ENCODE data around the gene EIF3L.

Gene EIF3L

DNA sequence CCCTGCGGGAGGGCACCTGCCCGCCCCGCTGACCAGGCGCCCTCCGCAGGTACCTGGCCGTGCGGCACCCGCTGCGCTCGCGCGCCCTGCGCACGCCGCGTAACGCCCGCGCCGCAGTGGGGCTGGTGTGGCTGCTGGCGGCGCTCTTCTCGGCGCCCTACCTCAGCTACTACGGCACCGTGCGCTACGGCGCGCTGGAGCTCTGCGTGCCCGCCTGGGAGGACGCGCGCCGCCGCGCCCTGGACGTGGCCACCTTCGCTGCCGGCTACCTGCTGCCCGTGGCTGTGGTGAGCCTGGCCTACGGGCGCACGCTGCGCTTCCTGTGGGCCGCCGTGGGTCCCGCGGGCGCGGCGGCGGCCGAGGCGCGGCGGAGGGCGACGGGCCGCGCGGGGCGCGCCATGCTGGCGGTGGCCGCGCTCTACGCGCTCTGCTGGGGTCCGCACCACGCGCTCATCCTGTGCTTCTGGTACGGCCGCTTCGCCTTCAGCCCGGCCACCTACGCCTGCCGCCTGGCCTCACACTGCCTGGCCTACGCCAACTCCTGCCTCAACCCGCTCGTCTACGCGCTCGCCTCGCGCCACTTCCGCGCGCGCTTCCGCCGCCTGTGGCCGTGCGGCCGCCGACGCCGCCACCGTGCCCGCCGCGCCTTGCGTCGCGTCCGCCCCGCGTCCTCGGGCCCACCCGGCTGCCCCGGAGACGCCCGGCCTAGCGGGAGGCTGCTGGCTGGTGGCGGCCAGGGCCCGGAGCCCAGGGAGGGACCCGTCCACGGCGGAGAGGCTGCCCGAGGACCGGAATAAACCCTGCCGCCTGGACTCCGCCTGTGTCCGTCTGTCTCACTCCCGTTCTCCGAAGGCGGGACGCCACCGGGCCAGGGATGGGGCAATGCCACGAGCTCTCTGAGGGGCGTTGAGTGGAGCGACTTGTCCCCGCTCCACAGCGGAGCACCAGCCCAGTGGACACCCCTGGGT is 24.3 kb upstream of the EIF3L start:
- TF ChIP-seq POLR2A (IDR thresholded peaks at IDR 0.05; ENCODE audit: low read depth, low read length), result no peak
- no peak for TF ChIP-seq PAX5 (IDR thresholded peaks at IDR 0.05; ENCODE audit: insufficient read depth, low read length, severe bottlenecking)
- TF ChIP-seq TAF1 (IDR thresholded peaks at IDR 0.05; ENCODE audit: low read depth, low read length), result no peak
- TF ChIP-seq POLR2AphosphoS5 (IDR thresholded peaks at IDR 0.05; ENCODE audit: low read depth, low read length), result no peak
- TF ChIP-seq POU2F2 (IDR thresholded peaks at IDR 0.05; ENCODE audit: low read depth, low read length), result no peak
- no peak for TF ChIP-seq SPI1 (IDR thresholded peaks at IDR 0.05; ENCODE audit: low read depth, low read length)
- DNase-seq (ENCODE audit: insufficient read length, low spot score), result peak; percentile 50
- FAIRE-seq, result peak; percentile 81

DNA sequence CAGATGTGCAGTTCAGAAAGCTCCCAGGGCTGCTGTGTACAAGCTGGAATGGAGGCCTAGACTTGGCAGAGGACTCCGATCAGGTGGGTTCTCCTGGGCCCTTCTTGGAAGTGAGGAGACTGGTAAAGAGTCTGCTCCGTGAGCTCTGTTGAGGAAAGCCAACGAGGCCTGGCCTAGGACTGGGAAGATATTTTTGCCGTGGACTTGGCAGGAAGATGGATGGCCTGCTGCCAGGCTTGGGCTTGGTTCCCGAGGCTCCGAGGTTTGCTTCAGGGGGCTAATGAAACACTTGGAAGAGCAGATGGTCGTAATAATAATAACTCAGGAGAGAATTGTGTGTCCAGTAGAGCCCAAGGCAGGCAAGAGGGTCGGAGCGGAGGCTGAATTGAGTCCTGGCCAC is 22.2 kb upstream of the EIF3L start:
- DNase-seq (ENCODE audit: insufficient read length, low spot score) (no peak), FAIRE-seq (no peak)
- TF ChIP-seq POLR2A (IDR thresholded peaks at IDR 0.05; ENCODE audit: low read depth, low read length) (no peak), PAX5 (IDR thresholded peaks at IDR 0.05; ENCODE audit: insufficient read depth, low read length, severe bottlenecking) (no peak), SPI1 (IDR thresholded peaks at IDR 0.05; ENCODE audit: low read depth, low read length) (no peak), TAF1 (IDR thresholded peaks at IDR 0.05; ENCODE audit: low read depth, low read length) (no peak), POU2F2 (IDR thresholded peaks at IDR 0.05; ENCODE audit: low read depth, low read length) (no peak), POLR2AphosphoS5 (IDR thresholded peaks at IDR 0.05; ENCODE audit: low read depth, low read length) (no peak)

DNA sequence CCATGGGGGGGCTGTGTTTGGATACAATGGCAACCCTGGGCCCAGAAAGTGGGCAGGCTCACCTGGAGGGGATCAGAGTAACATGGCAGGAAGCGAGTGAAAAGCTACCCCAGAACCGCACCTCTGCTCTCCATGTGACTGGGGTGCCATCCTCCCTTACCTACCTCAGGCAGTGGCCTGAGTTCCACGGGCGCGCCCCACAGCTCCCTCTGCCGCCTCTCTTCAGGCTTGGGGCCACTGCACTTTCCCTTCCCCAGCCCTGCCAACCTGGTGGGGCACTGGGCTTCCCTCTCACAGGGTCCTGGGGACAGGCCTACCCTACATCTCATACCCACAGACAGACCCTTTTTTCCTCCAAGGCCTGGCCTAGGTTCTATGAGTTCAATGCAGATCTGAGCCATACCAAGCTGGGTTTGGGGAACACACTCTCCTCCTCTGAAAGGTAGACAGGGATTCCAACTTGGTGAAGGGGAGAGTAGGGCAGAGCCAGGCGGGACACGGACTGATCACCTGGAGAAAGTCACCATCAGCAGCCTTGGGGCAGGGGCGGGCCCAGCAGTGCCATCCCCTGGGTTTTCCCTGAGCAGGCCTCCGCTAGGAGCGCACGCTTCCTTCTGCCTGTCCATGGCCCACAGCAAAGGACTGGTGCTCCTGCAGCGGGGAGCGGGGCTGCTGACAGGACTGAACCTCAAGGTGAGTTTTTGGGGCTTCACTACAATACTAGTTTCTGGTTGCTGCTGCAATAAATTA is 19.0 kb upstream of the EIF3L start:
- DNase-seq (ENCODE audit: insufficient read length, low spot score), result no peak
- no peak for FAIRE-seq
- TF ChIP-seq SPI1 (IDR thresholded peaks at IDR 0.05; ENCODE audit: low read depth, low read length) (no peak), POU2F2 (IDR thresholded peaks at IDR 0.05; ENCODE audit: low read depth, low read length) (no peak), POLR2AphosphoS5 (IDR thresholded peaks at IDR 0.05; ENCODE audit: low read depth, low read length) (no peak), PAX5 (IDR thresholded peaks at IDR 0.05; ENCODE audit: insufficient read depth, low read length, severe bottlenecking) (no peak), TAF1 (IDR thresholded peaks at IDR 0.05; ENCODE audit: low read depth, low read length) (no peak), POLR2A (IDR thresholded peaks at IDR 0.05; ENCODE audit: low read depth, low read length) (no peak)

DNA sequence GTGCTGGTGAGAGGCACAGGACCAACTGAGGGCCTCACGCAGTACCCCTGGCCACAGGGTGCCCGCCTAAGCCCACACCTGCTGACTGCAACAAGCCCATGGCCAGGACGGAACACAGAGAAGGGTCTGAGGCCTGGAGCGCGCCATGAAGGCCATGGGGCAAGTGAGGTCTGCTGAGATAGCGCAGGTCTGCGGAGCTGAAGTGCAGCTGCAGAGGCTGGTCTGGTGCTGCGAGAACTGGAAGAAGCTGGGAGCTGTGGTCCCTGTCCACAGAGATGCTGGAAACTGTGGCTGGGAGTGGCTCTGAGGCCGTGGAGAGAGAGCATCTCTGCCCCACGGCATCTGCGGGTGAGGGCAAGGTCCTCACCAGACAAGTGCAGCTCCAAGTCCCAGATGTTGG is 17.7 kb upstream of the EIF3L start:
- no peak for DNase-seq (ENCODE audit: insufficient read length, low spot score)
- FAIRE-seq, result no peak
- no peak for TF ChIP-seq POU2F2 (IDR thresholded peaks at IDR 0.05; ENCODE audit: low read depth, low read length)
- TF ChIP-seq SPI1 (IDR thresholded peaks at IDR 0.05; ENCODE audit: low read depth, low read length), result no peak
- no peak for TF ChIP-seq TAF1 (IDR thresholded peaks at IDR 0.05; ENCODE audit: low read depth, low read length)
- TF ChIP-seq POLR2A (IDR thresholded peaks at IDR 0.05; ENCODE audit: low read depth, low read length), result no peak
- TF ChIP-seq PAX5 (IDR thresholded peaks at IDR 0.05; ENCODE audit: insufficient read depth, low read length, severe bottlenecking), result no peak
- no peak for TF ChIP-seq POLR2AphosphoS5 (IDR thresholded peaks at IDR 0.05; ENCODE audit: low read depth, low read length)

DNA sequence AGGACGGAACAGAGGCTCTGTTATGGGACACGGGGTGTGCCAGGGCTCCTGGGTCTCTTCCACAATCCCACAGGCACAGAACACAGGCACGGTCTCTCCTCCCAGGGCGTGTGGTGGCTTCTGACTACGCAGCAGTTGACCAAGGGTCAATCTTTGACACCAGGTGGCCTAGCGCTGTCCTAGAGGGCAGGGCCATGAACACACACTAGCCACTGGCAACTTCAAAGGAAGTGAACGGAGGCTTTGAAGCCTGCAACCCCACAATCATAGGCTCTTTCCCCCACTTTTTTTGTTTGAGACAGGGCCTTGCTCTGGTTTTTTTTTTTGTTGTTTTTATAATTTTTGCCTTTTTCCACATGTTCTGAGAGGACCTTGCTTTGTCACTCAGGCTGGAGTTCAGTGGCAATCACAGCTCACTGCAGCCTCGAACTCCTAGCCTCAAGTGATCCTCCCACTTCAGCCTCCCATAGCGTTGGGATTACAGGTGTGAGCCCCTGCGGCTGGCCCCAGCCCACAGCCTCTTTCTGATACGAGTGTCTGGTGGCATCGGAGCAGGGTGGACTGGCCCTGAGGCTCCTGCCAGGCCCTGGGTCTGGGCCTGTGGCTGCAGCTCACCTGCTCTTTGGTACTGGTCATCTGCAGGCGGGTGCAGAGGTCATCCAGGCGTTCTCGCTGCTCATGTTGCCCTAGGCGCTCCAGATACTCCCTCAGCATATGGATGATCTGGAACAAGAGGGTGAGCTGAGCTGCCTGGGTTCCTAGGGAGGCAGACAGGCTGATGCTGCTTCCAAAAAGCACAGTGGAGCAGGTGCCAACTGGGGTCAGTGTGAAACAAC is 17.0 kb upstream of the EIF3L start:
- TF ChIP-seq POU2F2 (IDR thresholded peaks at IDR 0.05; ENCODE audit: low read depth, low read length) (no peak), SPI1 (IDR thresholded peaks at IDR 0.05; ENCODE audit: low read depth, low read length) (no peak), PAX5 (IDR thresholded peaks at IDR 0.05; ENCODE audit: insufficient read depth, low read length, severe bottlenecking) (no peak)
- FAIRE-seq (no peak), DNase-seq (ENCODE audit: insufficient read length, low spot score) (no peak)

DNA sequence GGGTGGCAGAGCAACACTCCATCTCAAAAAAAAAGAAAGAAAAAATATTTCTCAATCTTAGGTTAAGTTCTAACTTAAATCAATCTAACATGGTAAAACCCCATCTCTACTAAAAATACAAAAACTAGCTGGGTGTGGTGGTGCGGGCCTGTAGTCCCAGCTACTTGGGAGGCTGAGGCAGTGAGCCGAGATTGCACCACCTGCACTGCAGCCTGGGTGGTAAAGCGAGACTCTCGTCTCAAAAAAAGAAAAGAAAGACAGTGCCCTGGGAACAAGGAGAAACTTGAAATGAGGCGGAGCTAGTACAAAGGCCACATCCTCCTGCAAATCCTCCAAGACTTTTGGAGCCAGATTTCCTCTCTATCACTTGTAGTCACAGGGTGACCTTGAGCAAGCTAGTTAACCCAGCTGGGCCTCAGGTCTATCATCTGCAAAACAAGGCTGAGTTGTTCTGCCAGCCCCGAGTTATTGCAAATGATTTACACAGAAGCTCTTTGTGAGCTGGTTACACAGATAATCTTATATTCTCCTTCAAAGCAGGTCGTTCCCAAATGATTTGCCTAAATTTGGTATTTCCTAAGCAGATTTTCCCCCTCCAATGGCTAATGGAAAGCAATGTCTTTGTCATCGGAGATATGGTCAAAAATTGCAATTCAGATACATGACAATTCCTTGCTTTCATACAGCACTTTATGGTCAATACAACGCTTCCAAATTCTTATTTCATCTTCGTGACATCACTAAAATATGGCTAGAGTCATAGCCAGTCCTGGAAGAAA is 7.0 kb upstream of the EIF3L start:
- TF ChIP-seq POLR2A (IDR thresholded peaks at IDR 0.05; ENCODE audit: low read depth, low read length), result no peak
- no peak for TF ChIP-seq TAF1 (IDR thresholded peaks at IDR 0.05; ENCODE audit: low read depth, low read length)
- no peak for TF ChIP-seq SPI1 (IDR thresholded peaks at IDR 0.05; ENCODE audit: low read depth, low read length)
- no peak for TF ChIP-seq POU2F2 (IDR thresholded peaks at IDR 0.05; ENCODE audit: low read depth, low read length)
- TF ChIP-seq POLR2AphosphoS5 (IDR thresholded peaks at IDR 0.05; ENCODE audit: low read depth, low read length), result no peak
- no peak for TF ChIP-seq PAX5 (IDR thresholded peaks at IDR 0.05; ENCODE audit: insufficient read depth, low read length, severe bottlenecking)
- DNase-seq (ENCODE audit: insufficient read length, low spot score) (no peak), FAIRE-seq (no peak)

DNA sequence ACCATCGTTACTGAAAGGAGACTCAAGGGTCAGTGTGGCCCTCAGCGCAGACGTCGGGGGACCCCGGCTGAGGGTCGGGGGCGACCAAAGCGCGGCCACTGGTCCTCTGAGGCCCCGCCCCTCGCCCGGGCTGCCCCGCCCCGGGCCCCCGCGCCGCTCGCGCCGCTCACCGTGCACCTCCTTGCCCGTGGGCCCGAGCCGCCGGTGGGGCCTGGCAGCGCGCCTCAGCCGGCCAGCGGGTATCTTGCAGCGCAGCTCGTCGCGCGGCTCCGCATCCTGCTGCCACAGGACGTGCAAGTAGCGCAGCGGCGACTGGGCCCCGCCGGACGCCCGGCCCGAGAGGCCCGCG is 5.5 kb upstream of the EIF3L start:
- TF ChIP-seq POLR2A (IDR thresholded peaks at IDR 0.05; ENCODE audit: low read depth, low read length) (no peak), PAX5 (IDR thresholded peaks at IDR 0.05; ENCODE audit: insufficient read depth, low read length, severe bottlenecking) (no peak), POLR2AphosphoS5 (IDR thresholded peaks at IDR 0.05; ENCODE audit: low read depth, low read length) (no peak), SPI1 (IDR thresholded peaks at IDR 0.05; ENCODE audit: low read depth, low read length) (no peak), POU2F2 (IDR thresholded peaks at IDR 0.05; ENCODE audit: low read depth, low read length) (no peak), TAF1 (IDR thresholded peaks at IDR 0.05; ENCODE audit: low read depth, low read length) (no peak)
- DNase-seq (ENCODE audit: insufficient read length, low spot score), result peak; percentile 51
- FAIRE-seq, result peak; percentile 9

DNA sequence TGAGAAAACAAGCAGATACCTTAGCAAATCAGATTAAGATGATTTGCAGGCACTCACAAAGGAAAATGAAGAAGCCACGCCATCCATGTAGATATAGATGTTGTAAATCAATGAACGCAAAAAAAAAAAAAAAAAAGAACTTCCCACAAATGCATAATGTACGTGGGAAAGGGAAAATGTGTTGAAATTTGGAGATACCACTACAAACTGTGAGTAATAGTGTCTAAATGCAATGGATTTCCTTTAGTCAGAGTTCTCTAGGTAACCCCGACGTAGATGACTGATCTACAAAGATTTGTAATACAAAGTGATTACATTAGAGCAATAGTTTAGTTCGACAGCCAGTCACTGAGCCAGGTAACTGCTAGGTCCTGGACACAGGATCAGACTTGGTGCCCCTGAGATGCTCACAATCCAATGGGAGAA is 4.3 kb upstream of the EIF3L start:
- TF ChIP-seq POU2F2 (IDR thresholded peaks at IDR 0.05; ENCODE audit: low read depth, low read length) (no peak), POLR2AphosphoS5 (IDR thresholded peaks at IDR 0.05; ENCODE audit: low read depth, low read length) (no peak), TAF1 (IDR thresholded peaks at IDR 0.05; ENCODE audit: low read depth, low read length) (no peak), SPI1 (IDR thresholded peaks at IDR 0.05; ENCODE audit: low read depth, low read length) (no peak), PAX5 (IDR thresholded peaks at IDR 0.05; ENCODE audit: insufficient read depth, low read length, severe bottlenecking) (no peak), POLR2A (IDR thresholded peaks at IDR 0.05; ENCODE audit: low read depth, low read length) (no peak)
- DNase-seq (ENCODE audit: insufficient read length, low spot score), result no peak
- FAIRE-seq, result no peak
